ENCODE data around the gene PRSS53.

The PRSS53 gene

GRCh38 chr16:31089199-31089598 lies 456 bp upstream of the PRSS53 start:
- peaks cover 34% of the 10 kb centered on the region for H3K79me2 ChIP-seq (ENCODE audit: insufficient read depth, low read length)
- H3K27ac ChIP-seq (ENCODE audit: low read length): no peak overlapping the region
- DNase-seq (no peak), ATAC-seq (ENCODE audit: insufficient read depth, low read depth) (no peak)
- peaks cover 27% of the 10 kb centered on the region; the same call in 1 of the 2 replicates for H4K20me1 ChIP-seq (ENCODE audit: insufficient read depth, low read length)
- H3K9me3 ChIP-seq (ENCODE audit: insufficient read depth, low read length, severe bottlenecking): no peaks in the 10 kb centered on the region
- H3K27me3 ChIP-seq (ENCODE audit: insufficient read depth, low read length, poor library complexity): no peaks in the 10 kb centered on the region
- H2AFZ ChIP-seq (ENCODE audit: low read depth, low read length): no peak overlapping the region
- no peak overlapping the region for H3K9ac ChIP-seq (ENCODE audit: low read depth, low read length)
- H3K4me3 ChIP-seq (ENCODE audit: low read depth in 1 of 2, low read length in 2 of 2): no peak overlapping the region
- H3K36me3 ChIP-seq (ENCODE audit: insufficient read depth, low read length): peaks cover 68% of the 10 kb centered on the region
- H3K4me2 ChIP-seq (ENCODE audit: insufficient read depth, low read length): no peak overlapping the region
- peaks cover 20% of the 10 kb centered on the region for H3K4me1 ChIP-seq (ENCODE audit: insufficient read depth, low read length)
- TF ChIP-seq EZH2 (IDR thresholded peaks at IDR 0.05; ENCODE audit: borderline replicate concordance, low read depth, low read length, severe bottlenecking) (no peak), CTCF (IDR thresholded peaks at IDR 0.05; ENCODE audit: borderline replicate concordance, extremely low read depth, low read length, poor library complexity, severe bottlenecking) (no peak)

- Histone ChIP-seq H3K9ac (ENCODE audit: low read depth, low read length) (no peak overlapping the region), H3K4me1 (ENCODE audit: insufficient read depth, low read length) (peaks cover 7% of the 10 kb centered on the region), H2AFZ (ENCODE audit: low read depth, low read length) (no peak overlapping the region), H3K79me2 (ENCODE audit: insufficient read depth, low read length) (peaks cover 24% of the 10 kb centered on the region), H3K27me3 (ENCODE audit: insufficient read depth, low read length, poor library complexity) (no peaks in the 10 kb centered on the region), H3K36me3 (ENCODE audit: insufficient read depth, low read length) (peaks cover 78% of the 10 kb centered on the region), H3K9me3 (ENCODE audit: insufficient read depth, low read length, severe bottlenecking) (no peaks in the 10 kb centered on the region), H3K4me2 (ENCODE audit: insufficient read depth, low read length) (no peak overlapping the region), H3K27ac (ENCODE audit: low read length) (no peak overlapping the region), H3K4me3 (ENCODE audit: low read depth in 1 of 2, low read length in 2 of 2) (no peak overlapping the region), H4K20me1 (ENCODE audit: insufficient read depth, low read length) (peaks cover 27% of the 10 kb centered on the region; the same call in 1 of the 2 replicates)
- DNase-seq (no peak), ATAC-seq (ENCODE audit: insufficient read depth, low read depth) (no peak)
- no peak for TF ChIP-seq CTCF (IDR thresholded peaks at IDR 0.05; ENCODE audit: borderline replicate concordance, extremely low read depth, low read length, poor library complexity, severe bottlenecking)
- TF ChIP-seq EZH2 (IDR thresholded peaks at IDR 0.05; ENCODE audit: borderline replicate concordance, low read depth, low read length, severe bottlenecking): no peak
Observed at GRCh38 chr16:31087971-31088370, 772 bp downstream of the PRSS53 start.

- Histone ChIP-seq H3K27ac (ENCODE audit: low read length) (no peak overlapping the region), H3K4me2 (ENCODE audit: insufficient read depth, low read length) (no peak overlapping the region), H3K27me3 (ENCODE audit: insufficient read depth, low read length, poor library complexity) (no peaks in the 10 kb centered on the region), H4K20me1 (ENCODE audit: insufficient read depth, low read length) (peaks cover 28% of the 10 kb centered on the region), H3K36me3 (ENCODE audit: insufficient read depth, low read length) (peaks cover 82% of the 10 kb centered on the region), H3K79me2 (ENCODE audit: insufficient read depth, low read length) (peaks cover 19% of the 10 kb centered on the region), H3K9ac (ENCODE audit: low read depth, low read length) (no peak overlapping the region), H2AFZ (ENCODE audit: low read depth, low read length) (no peak overlapping the region), H3K4me1 (ENCODE audit: insufficient read depth, low read length) (0 out of 2 replicates have a peak, but pooled peaks cover 2% of the 10 kb centered on the region), H3K9me3 (ENCODE audit: insufficient read depth, low read length, severe bottlenecking) (no peaks in the 10 kb centered on the region), H3K4me3 (ENCODE audit: low read depth in 1 of 2, low read length in 2 of 2) (no peak overlapping the region)
- no peak for DNase-seq
- no peak for TF ChIP-seq EZH2 (IDR thresholded peaks at IDR 0.05; ENCODE audit: borderline replicate concordance, low read depth, low read length, severe bottlenecking)
- no peak for TF ChIP-seq CTCF (IDR thresholded peaks at IDR 0.05; ENCODE audit: borderline replicate concordance, extremely low read depth, low read length, poor library complexity, severe bottlenecking)
- ATAC-seq (ENCODE audit: insufficient read depth, low read depth): no peak
Observed at GRCh38 chr16:31087481-31087880, 1.3 kb downstream of the PRSS53 start.

- peaks cover 37% of the 10 kb centered on the region for H4K20me1 ChIP-seq (ENCODE audit: insufficient read depth, low read length)
- no peak overlapping the region for H2AFZ ChIP-seq (ENCODE audit: low read depth, low read length)
- DNase-seq (no peak), ATAC-seq (ENCODE audit: insufficient read depth, low read depth) (no peak)
- H3K9me3 ChIP-seq (ENCODE audit: insufficient read depth, low read length, severe bottlenecking): no peaks in the 10 kb centered on the region
- no peak overlapping the region for H3K4me3 ChIP-seq (ENCODE audit: low read depth in 1 of 2, low read length in 2 of 2)
- H3K79me2 ChIP-seq (ENCODE audit: insufficient read depth, low read length): peaks cover 21% of the 10 kb centered on the region
- no peaks in the 10 kb centered on the region for H3K27me3 ChIP-seq (ENCODE audit: insufficient read depth, low read length, poor library complexity)
- H3K9ac ChIP-seq (ENCODE audit: low read depth, low read length): no peak overlapping the region
- H3K4me2 ChIP-seq (ENCODE audit: insufficient read depth, low read length): no peak overlapping the region
- TF ChIP-seq EZH2 (IDR thresholded peaks at IDR 0.05; ENCODE audit: borderline replicate concordance, low read depth, low read length, severe bottlenecking) (no peak), CTCF (IDR thresholded peaks at IDR 0.05; ENCODE audit: borderline replicate concordance, extremely low read depth, low read length, poor library complexity, severe bottlenecking) (no peak)
- H3K4me1 ChIP-seq (ENCODE audit: insufficient read depth, low read length): peaks cover 2% of the 10 kb centered on the region
- peaks cover 87% of the 10 kb centered on the region for H3K36me3 ChIP-seq (ENCODE audit: insufficient read depth, low read length)
- no peak overlapping the region for H3K27ac ChIP-seq (ENCODE audit: low read length)
Observed at GRCh38 chr16:31086629-31086906, 2.2 kb downstream of the PRSS53 start.
